HEK293 (cell line): ENCODE measurements around the gene CTSD.

Source experiments
- CTCF ChIA-PET: fragments of 350-600 bp; formaldehyde crosslinking; extraction: SDS; loops from one replicate; lab custom pipeline; 2021; ENCODE audit warnings: antibody characterized with exemption; lab: Yijun Ruan, JAX
- POLR2A ChIA-PET: fragments of 300-600 bp; formaldehyde crosslinking; extraction: SDS; loops from one replicate; lab custom pipeline; 2020; ENCODE audit warnings: antibody characterized with exemption, inconsistent platforms; lab: Yijun Ruan, JAX
- H3K27ac ChIP-seq: fragments of 200-500 bp; sonication (Bioruptor generic); 2 replicates; pipeline ENCODE4 v1.5.1; 2014; ENCODE audit warnings: low read depth, low read length, control low read depth, inconsistent platforms; ENCODE audit errors: extremely low read depth
- H3K36me3 ChIP-seq, 2 experiments: fragments of 200-500 bp in 1 of 2; sonication (Bioruptor generic) in 1 of 2; 1 replicate in 1 of 2; 2 replicates in 1 of 2; pipeline ENCODE4 v1.5.1; 2014 to 2017; ENCODE audit warnings: inconsistent platforms in 2 of 2, low read length in 2 of 2; ENCODE audit not compliant: control insufficient read depth in 2 of 2, insufficient read depth in 1 of 2
- H3K4me1 ChIP-seq: fragments of 200-500 bp; sonication (Bioruptor generic); 2 replicates; pipeline ENCODE4 v1.5.1; 2014; ENCODE audit warnings: mild to moderate bottlenecking, low read length, inconsistent platforms; ENCODE audit not compliant: control insufficient read depth, insufficient read depth
- H3K4me3 ChIP-seq: 2 replicates; pipeline ENCODE4 v1.5.1; 2011; ENCODE audit warnings: low read depth, mild to moderate bottlenecking, control low read depth, low read length, moderate library complexity
- H3K9me3 ChIP-seq: fragments of 200-500 bp; sonication (Bioruptor generic); 2 replicates; pipeline ENCODE4 v1.5.1; 2014; ENCODE audit warnings: low read depth, low read length, inconsistent platforms; ENCODE audit not compliant: control insufficient read depth, insufficient read depth
- BCL11A ChIP-seq: fragments of 450-650 bp; formaldehyde crosslinking; IDR thresholded peaks from 2 replicates; pipeline ENCODE4 v1.5.1; 2016; ENCODE audit warnings: low read depth, missing biosample characterization, missing genetic modification characterization
- BCL6B ChIP-seq: fragments of 450-650 bp; formaldehyde crosslinking; IDR thresholded peaks from 2 replicates; pipeline ENCODE4 v1.5.1; 2017; ENCODE audit warnings: missing biosample characterization, missing genetic modification characterization
- HOXC10 ChIP-seq: sonication (generic); formaldehyde crosslinking; IDR thresholded peaks from 2 replicates; pipeline ENCODE4 v1.8.1; 2023; ENCODE audit warnings: mild to moderate bottlenecking, missing genetic modification reagents
- KLF7 ChIP-seq: fragments of 450-650 bp; formaldehyde crosslinking; IDR thresholded peaks from 2 replicates; pipeline ENCODE4 v1.5.1; 2016; ENCODE audit warnings: missing biosample characterization, missing genetic modification characterization, borderline replicate concordance
- MYNN ChIP-seq: fragments of 450-650 bp; formaldehyde crosslinking; IDR thresholded peaks from 2 replicates; pipeline ENCODE4 v1.5.1; 2016; ENCODE audit warnings: missing biosample characterization, missing genetic modification characterization, borderline replicate concordance
- SCRT2 ChIP-seq: fragments of 450-650 bp; formaldehyde crosslinking; IDR thresholded peaks from 2 replicates; pipeline ENCODE4 v1.5.1; 2016; ENCODE audit warnings: missing biosample characterization, missing genetic modification characterization
- SP2 ChIP-seq: fragments of 450-650 bp; formaldehyde crosslinking; IDR thresholded peaks from 2 replicates; pipeline ENCODE4 v1.5.1; 2016; ENCODE audit warnings: missing biosample characterization, missing genetic modification characterization
- YY2 ChIP-seq: fragments of 450-650 bp; formaldehyde crosslinking; IDR thresholded peaks from 2 replicates; pipeline ENCODE4 v1.5.1; 2016; ENCODE audit warnings: missing biosample characterization, missing genetic modification characterization
- ZNF10 ChIP-seq: fragments of 450-650 bp; formaldehyde crosslinking; IDR thresholded peaks from 2 replicates; pipeline ENCODE4 v1.5.1; 2017; ENCODE audit warnings: missing biosample characterization, missing genetic modification characterization
- ZNF146 ChIP-seq: fragments of 450-650 bp; formaldehyde crosslinking; IDR thresholded peaks from 2 replicates; pipeline ENCODE4 v1.5.1; 2016; ENCODE audit warnings: missing biosample characterization, missing genetic modification characterization
- ZNF155 ChIP-seq: fragments of 450-650 bp; formaldehyde crosslinking; IDR thresholded peaks from 2 replicates; pipeline ENCODE4 v1.5.1; 2016; ENCODE audit warnings: missing biosample characterization, missing genetic modification characterization
- ZNF202 ChIP-seq: fragments of 450-650 bp; formaldehyde crosslinking; IDR thresholded peaks from 2 replicates; pipeline ENCODE4 v1.5.1; 2016; ENCODE audit warnings: missing biosample characterization, missing genetic modification characterization, borderline replicate concordance
- ZNF23 ChIP-seq: fragments of 450-650 bp; formaldehyde crosslinking; IDR thresholded peaks from 2 replicates; pipeline ENCODE4 v1.5.1; 2016; ENCODE audit warnings: missing biosample characterization, missing genetic modification characterization, borderline replicate concordance
- ZNF239 ChIP-seq: fragments of 450-650 bp; formaldehyde crosslinking; IDR thresholded peaks from 2 replicates; pipeline ENCODE4 v1.5.1; 2016; ENCODE audit warnings: missing biosample characterization, missing genetic modification characterization
- ZNF274 ChIP-seq, 2 experiments: fragments of 200-500 bp in 1 of 2; fragments of 450-650 bp in 1 of 2; sonication (Bioruptor generic) in 1 of 2; formaldehyde crosslinking in 1 of 2; IDR thresholded peaks; 2 replicates each; pipeline versions ENCODE4 v1.5.1 to v1.6.1; 2014 to 2016; ENCODE audit warnings: borderline replicate concordance in 1 of 2, inconsistent platforms in 1 of 2, low read length in 1 of 2, missing biosample characterization in 1 of 2, missing genetic modification characterization in 1 of 2
- ZNF280D ChIP-seq: fragments of 450-650 bp; formaldehyde crosslinking; IDR thresholded peaks from 2 replicates; pipeline ENCODE4 v1.5.1; 2016; ENCODE audit warnings: missing biosample characterization, missing genetic modification characterization
- ZNF394 ChIP-seq: fragments of 450-650 bp; formaldehyde crosslinking; IDR thresholded peaks from 2 replicates; pipeline ENCODE4 v1.5.1; 2016; ENCODE audit warnings: missing biosample characterization, missing genetic modification characterization, mild to moderate bottlenecking, moderate library complexity, borderline replicate concordance
- ZNF404 ChIP-seq: fragments of 450-650 bp; formaldehyde crosslinking; IDR thresholded peaks from 2 replicates; pipeline ENCODE4 v1.5.1; 2017; ENCODE audit warnings: missing biosample characterization, missing genetic modification characterization
- ZNF501 ChIP-seq: fragments of 450-650 bp; formaldehyde crosslinking; IDR thresholded peaks from 2 replicates; pipeline ENCODE4 v1.5.1; 2016; ENCODE audit warnings: missing biosample characterization, missing genetic modification characterization
- ZNF521 ChIP-seq: fragments of 450-650 bp; formaldehyde crosslinking; IDR thresholded peaks from 2 replicates; pipeline ENCODE4 v1.5.1; 2017; ENCODE audit warnings: missing biosample characterization, mild to moderate bottlenecking, missing genetic modification characterization
- ZNF549 ChIP-seq: fragments of 450-650 bp; IDR thresholded peaks from 2 replicates; pipeline ENCODE4 v1.5.1; 2018; ENCODE audit warnings: missing biosample characterization, missing genetic modification characterization, mild to moderate bottlenecking, inconsistent platforms, moderate library complexity
- ZNF555 ChIP-seq: fragments of 450-650 bp; formaldehyde crosslinking; conservative IDR thresholded peaks from 2 replicates; pipeline ENCODE4 v1.5.1; 2017; ENCODE audit warnings: missing biosample characterization, mild to moderate bottlenecking, missing genetic modification characterization, inconsistent platforms
- ZNF560 ChIP-seq: fragments of 450-650 bp; formaldehyde crosslinking; IDR thresholded peaks from 2 replicates; pipeline ENCODE4 v1.5.1; 2017; ENCODE audit warnings: missing biosample characterization, missing genetic modification characterization, borderline replicate concordance
- ZNF645 ChIP-seq: fragments of 450-650 bp; formaldehyde crosslinking; IDR thresholded peaks from 2 replicates; pipeline ENCODE4; 2016; ENCODE audit warnings: missing biosample characterization, missing genetic modification characterization
- ZNF670 ChIP-seq: fragments of 450-650 bp; formaldehyde crosslinking; IDR thresholded peaks from 2 replicates; pipeline ENCODE4 v1.5.1; 2016; ENCODE audit warnings: missing biosample characterization, missing genetic modification characterization, low read depth
- ZNF704 ChIP-seq: fragments of 450-650 bp; formaldehyde crosslinking; IDR thresholded peaks from 2 replicates; pipeline ENCODE4 v1.5.1; 2016; ENCODE audit warnings: missing biosample characterization, missing genetic modification characterization
- ZNF792 ChIP-seq: fragments of 450-650 bp; formaldehyde crosslinking; IDR thresholded peaks from 2 replicates; pipeline ENCODE4 v1.5.1; 2016; ENCODE audit warnings: missing biosample characterization, missing genetic modification characterization
- ZSCAN23 ChIP-seq: fragments of 450-650 bp; formaldehyde crosslinking; IDR thresholded peaks from 2 replicates; pipeline ENCODE4 v1.5.1; 2016; ENCODE audit warnings: missing biosample characterization, missing genetic modification characterization

Gene CTSD

GRCh38 chr11:1812801-1813200 lies 49.1 kb upstream of the CTSD start:
- H3K4me1 ChIP-seq = no peaks in the 10 kb centered on the region
- CTCF ChIA-PET = no interaction called here
- POLR2A ChIA-PET = no interaction called here

GRCh38 chr11:1812274-1812673 lies 48.5 kb upstream of the CTSD start:
- Histone ChIP-seq H3K4me3 (no peak overlapping the region), H3K4me1 (no peaks in the 10 kb centered on the region), H3K36me3 (no peaks in the 10 kb centered on the region), H3K27ac (no peak overlapping the region), H3K9me3 (no peaks in the 10 kb centered on the region)
- ChIA-PET POLR2A (no interaction called here), CTCF (no interaction called here)
- no peak for TF ChIP-seq ZNF394
- no peak for TF ChIP-seq ZNF155
- TF ChIP-seq SP2 (tag by site-specific recombination) = no peak
- TF ChIP-seq ZNF549 (tag by site-specific recombination) = no peak
- no peak for TF ChIP-seq ZNF560
- TF ChIP-seq ZNF239 (tag by site-specific recombination) = no peak
- TF ChIP-seq ZNF202 (tag by site-specific recombination) = no peak
- TF ChIP-seq ZNF521 (tag by site-specific recombination) = no peak
- TF ChIP-seq SCRT2 (tag by site-specific recombination) = no peak
- TF ChIP-seq ZNF404 (tag by site-specific recombination) = no peak
- no peak for TF ChIP-seq ZNF146
- no peak for TF ChIP-seq ZNF792 (tag by site-specific recombination)

More at GRCh38 chr11:1812801-1813200, 49.1 kb upstream of the CTSD start:
- TF ChIP-seq BCL6B (tag by site-specific recombination) = no peak
- TF ChIP-seq ZNF10 (tag by site-specific recombination) = no peak
- TF ChIP-seq HOXC10 (CRISPR knock-in tag) = no peak
- no peak for TF ChIP-seq ZNF280D (tag by site-specific recombination)
- no peak for TF ChIP-seq YY2 (tag by site-specific recombination)
- Histone ChIP-seq H3K27ac (no peak overlapping the region), H3K9me3 (no peaks in the 10 kb centered on the region), H3K36me3 (no peaks in the 10 kb centered on the region), H3K4me3 (no peak overlapping the region)

GRCh38 chr11:1810761-1811160 lies 47.0 kb upstream of the CTSD start:
- CTCF ChIA-PET = interaction anchor here (1.2 to 1.3 kb wide), 2 partner anchors 22 to 117 kb away, joined by 3 to 7 read pairs; no protein-coding TSS in a partner anchor
- H3K36me3 ChIP-seq = no peaks in the 10 kb centered on the region
- POLR2A ChIA-PET = no interaction called here
- no peak overlapping the region for H3K27ac ChIP-seq
- H3K4me1 ChIP-seq = no peaks in the 10 kb centered on the region
- no peaks in the 10 kb centered on the region for H3K9me3 ChIP-seq
- no peak overlapping the region for H3K4me3 ChIP-seq
- TF ChIP-seq KLF7 (tag by site-specific recombination) = no peak
- TF ChIP-seq ZNF274 (IDR thresholded peaks at IDR 0.05; ENCODE audit: low read length) = no peak
- no peak for TF ChIP-seq ZNF274 (tag by site-specific recombination; IDR thresholded peaks at IDR 0.05; ENCODE audit: borderline replicate concordance)
- TF ChIP-seq ZSCAN23 (tag by site-specific recombination) = no peak
- TF ChIP-seq ZNF670 (tag by site-specific recombination) = no peak
- no peak for TF ChIP-seq BCL11A (tag by site-specific recombination)
- no peak for TF ChIP-seq ZNF645
- TF ChIP-seq ZNF23 (tag by site-specific recombination) = no peak
- no peak for TF ChIP-seq ZNF501 (tag by site-specific recombination)
- no peak for TF ChIP-seq ZNF555 (tag by site-specific recombination)
- no peak for TF ChIP-seq ZNF10 (tag by site-specific recombination)
- TF ChIP-seq ZNF704 = no peak
- no peak for TF ChIP-seq MYNN
